ENCODE results near the gene SLC22A1.

DNA sequence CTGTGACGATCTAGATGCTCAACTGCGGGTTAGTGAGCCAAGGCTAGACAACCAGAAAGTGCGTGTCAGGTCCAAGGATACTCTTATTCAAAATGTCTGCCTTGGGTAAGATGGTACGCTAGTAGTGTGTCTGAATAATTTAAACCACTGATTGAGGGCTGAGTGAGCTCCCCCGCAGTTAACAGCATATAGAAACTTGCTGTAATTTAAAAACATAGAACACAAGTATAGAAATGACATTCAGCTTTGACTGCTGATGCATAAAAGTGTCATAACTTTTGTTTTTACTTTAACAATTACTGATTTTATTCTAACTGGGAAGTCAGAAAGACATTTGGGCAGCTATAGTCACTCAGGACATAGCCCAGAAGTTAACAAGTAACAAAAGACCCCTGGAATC, 45.6 kb upstream of the SLC22A1 start:
- TF ChIP-seq, protein P1, sequence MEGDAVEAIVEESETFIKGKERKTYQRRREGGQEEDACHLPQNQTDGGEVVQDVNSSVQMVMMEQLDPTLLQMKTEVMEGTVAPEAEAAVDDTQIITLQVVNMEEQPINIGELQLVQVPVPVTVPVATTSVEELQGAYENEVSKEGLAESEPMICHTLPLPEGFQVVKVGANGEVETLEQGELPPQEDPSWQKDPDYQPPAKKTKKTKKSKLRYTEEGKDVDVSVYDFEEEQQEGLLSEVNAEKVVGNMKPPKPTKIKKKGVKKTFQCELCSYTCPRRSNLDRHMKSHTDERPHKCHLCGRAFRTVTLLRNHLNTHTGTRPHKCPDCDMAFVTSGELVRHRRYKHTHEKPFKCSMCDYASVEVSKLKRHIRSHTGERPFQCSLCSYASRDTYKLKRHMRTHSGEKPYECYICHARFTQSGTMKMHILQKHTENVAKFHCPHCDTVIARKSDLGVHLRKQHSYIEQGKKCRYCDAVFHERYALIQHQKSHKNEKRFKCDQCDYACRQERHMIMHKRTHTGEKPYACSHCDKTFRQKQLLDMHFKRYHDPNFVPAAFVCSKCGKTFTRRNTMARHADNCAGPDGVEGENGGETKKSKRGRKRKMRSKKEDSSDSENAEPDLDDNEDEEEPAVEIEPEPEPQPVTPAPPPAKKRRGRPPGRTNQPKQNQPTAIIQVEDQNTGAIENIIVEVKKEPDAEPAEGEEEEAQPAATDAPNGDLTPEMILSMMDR (conservative IDR thresholded peaks at IDR 0.05; ENCODE audit: low read depth, low read length): no peak
- TF ChIP-seq, protein P2, sequence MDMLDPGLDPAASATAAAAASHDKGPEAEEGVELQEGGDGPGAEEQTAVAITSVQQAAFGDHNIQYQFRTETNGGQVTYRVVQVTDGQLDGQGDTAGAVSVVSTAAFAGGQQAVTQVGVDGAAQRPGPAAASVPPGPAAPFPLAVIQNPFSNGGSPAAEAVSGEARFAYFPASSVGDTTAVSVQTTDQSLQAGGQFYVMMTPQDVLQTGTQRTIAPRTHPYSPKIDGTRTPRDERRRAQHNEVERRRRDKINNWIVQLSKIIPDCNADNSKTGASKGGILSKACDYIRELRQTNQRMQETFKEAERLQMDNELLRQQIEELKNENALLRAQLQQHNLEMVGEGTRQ (IDR thresholded peaks at IDR 0.05; ENCODE audit: low read depth, low read length): no peak
- no peak for TF ChIP-seq CHD1 (IDR thresholded peaks at IDR 0.05; ENCODE audit: low read depth, low read length)
